ENCODE data around the gene CBX2.
"Not testable (repeated sequence)": the region's sequence is repeated elsewhere in the genome, so short reads cannot be mapped to it uniquely, and the experiment has no call there.

The CBX2 gene

GRCh38 chr17:79745641-79746105 is 32.3 kb upstream of the CBX2 start:
- peaks cover 85% of the 10 kb centered on the region for H3K27me3 ChIP-seq (ENCODE audit: insufficient read depth, low read length)
- H3K27ac ChIP-seq (ENCODE audit: low read length) = no peak overlapping the region
- no peaks in the 10 kb centered on the region for H3K9me3 ChIP-seq (ENCODE audit: insufficient read depth, low read depth, low read length)
- H3K9ac ChIP-seq (ENCODE audit: low read depth, low read length) = no peak overlapping the region
- no peak overlapping the region for H3K4me3 ChIP-seq (ENCODE audit: low read length)
- H3K4me1 ChIP-seq (ENCODE audit: insufficient read depth, low read length) = peaks cover 8% of the 10 kb centered on the region; the same call in 1 of the 2 replicates
- no peaks in the 10 kb centered on the region for H3K36me3 ChIP-seq (ENCODE audit: insufficient read depth, low read depth, low read length)

GRCh38 chr17:79746889-79747507 is 30.9 kb upstream of the CBX2 start:
- peak overlapping the region; percentile 48; the same call in 1 of the 2 replicates for H3K4me3 ChIP-seq (ENCODE audit: low read length)
- peaks cover 8% of the 10 kb centered on the region; the same call in 1 of the 2 replicates for H3K4me1 ChIP-seq (ENCODE audit: insufficient read depth, low read length)
- no peaks in the 10 kb centered on the region for H3K9me3 ChIP-seq (ENCODE audit: insufficient read depth, low read depth, low read length)
- H3K27ac ChIP-seq (ENCODE audit: low read length) = no peak overlapping the region
- H3K36me3 ChIP-seq (ENCODE audit: insufficient read depth, low read depth, low read length) = no peaks in the 10 kb centered on the region
- peaks cover 84% of the 10 kb centered on the region for H3K27me3 ChIP-seq (ENCODE audit: insufficient read depth, low read length)
- no peak overlapping the region for H3K9ac ChIP-seq (ENCODE audit: low read depth, low read length)

GRCh38 chr17:79747508-79748294 is 30.2 kb upstream of the CBX2 start:
- Histone ChIP-seq H3K9ac (ENCODE audit: low read depth, low read length) (no peak overlapping the region), H3K4me3 (ENCODE audit: low read length) (peak overlapping the region; percentile 53; the same call in 1 of the 2 replicates), H3K36me3 (ENCODE audit: insufficient read depth, low read depth, low read length) (no peaks in the 10 kb centered on the region), H3K4me1 (ENCODE audit: insufficient read depth, low read length) (peaks cover 8% of the 10 kb centered on the region; the same call in 1 of the 2 replicates), H3K27ac (ENCODE audit: low read length) (no peak overlapping the region), H3K27me3 (ENCODE audit: insufficient read depth, low read length) (peaks cover 78% of the 10 kb centered on the region), H3K9me3 (ENCODE audit: insufficient read depth, low read depth, low read length) (no peaks in the 10 kb centered on the region)

- Histone ChIP-seq H3K4me1 (ENCODE audit: insufficient read depth, low read length) (peaks cover 8% of the 10 kb centered on the region; the same call in 1 of the 2 replicates), H3K36me3 (ENCODE audit: insufficient read depth, low read depth, low read length) (no peaks in the 10 kb centered on the region), H3K9me3 (ENCODE audit: insufficient read depth, low read depth, low read length) (no peaks in the 10 kb centered on the region), H3K9ac (ENCODE audit: low read depth, low read length) (no peak overlapping the region), H3K4me3 (ENCODE audit: low read length) (peak overlapping the region; percentile 53; the same call in 1 of the 2 replicates), H3K27ac (ENCODE audit: low read length) (no peak overlapping the region), H3K27me3 (ENCODE audit: insufficient read depth, low read length) (peaks cover 70% of the 10 kb centered on the region)
Measured at GRCh38 chr17:79748295-79749099, 29.5 kb upstream of the CBX2 start.

- Histone ChIP-seq H3K9ac (ENCODE audit: low read depth, low read length) (no peak overlapping the region), H3K27me3 (ENCODE audit: insufficient read depth, low read length) (peaks cover 65% of the 10 kb centered on the region), H3K4me3 (ENCODE audit: low read length) (no peak overlapping the region), H3K4me1 (ENCODE audit: insufficient read depth, low read length) (peaks cover 8% of the 10 kb centered on the region; the same call in 1 of the 2 replicates), H3K36me3 (ENCODE audit: insufficient read depth, low read depth, low read length) (no peaks in the 10 kb centered on the region), H3K9me3 (ENCODE audit: insufficient read depth, low read depth, low read length) (no peaks in the 10 kb centered on the region), H3K27ac (ENCODE audit: low read length) (no peak overlapping the region)
Measured at GRCh38 chr17:79749156-79749815, 28.7 kb upstream of the CBX2 start.

- no peak overlapping the region for H3K27ac ChIP-seq (ENCODE audit: low read length)
Measured at GRCh38 chr17:79749958-79750357, 28.0 kb upstream of the CBX2 start.

GRCh38 chr17:79750650-79751545 is 27.1 kb upstream of the CBX2 start:
- Histone ChIP-seq H3K27ac (ENCODE audit: low read length) (no peak overlapping the region), H3K36me3 (ENCODE audit: insufficient read depth, low read depth, low read length) (no peaks in the 10 kb centered on the region), H3K9me3 (ENCODE audit: insufficient read depth, low read depth, low read length) (no peaks in the 10 kb centered on the region), H3K9ac (ENCODE audit: low read depth, low read length) (no peak overlapping the region), H3K27me3 (ENCODE audit: insufficient read depth, low read length) (peaks cover 52% of the 10 kb centered on the region), H3K4me1 (ENCODE audit: insufficient read depth, low read length) (peaks cover 8% of the 10 kb centered on the region; the same call in 1 of the 2 replicates), H3K4me3 (ENCODE audit: low read length) (no peak overlapping the region)

More at GRCh38 chr17:79749958-79750357, 28.0 kb upstream of the CBX2 start:
- Histone ChIP-seq H3K9ac (ENCODE audit: low read depth, low read length) (no peak overlapping the region), H3K4me3 (ENCODE audit: low read length) (no peak overlapping the region), H3K27me3 (ENCODE audit: insufficient read depth, low read length) (peaks cover 61% of the 10 kb centered on the region), H3K9me3 (ENCODE audit: insufficient read depth, low read depth, low read length) (no peaks in the 10 kb centered on the region), H3K36me3 (ENCODE audit: insufficient read depth, low read depth, low read length) (no peaks in the 10 kb centered on the region), H3K4me1 (ENCODE audit: insufficient read depth, low read length) (peaks cover 8% of the 10 kb centered on the region; the same call in 1 of the 2 replicates)

GRCh38 chr17:79752175-79752574 is 25.8 kb upstream of the CBX2 start:
- no peaks in the 10 kb centered on the region for H3K36me3 ChIP-seq (ENCODE audit: insufficient read depth, low read depth, low read length)
- H3K4me1 ChIP-seq (ENCODE audit: insufficient read depth, low read length) = peaks cover 2% of the 10 kb centered on the region; the same call in 1 of the 2 replicates
- H3K27me3 ChIP-seq (ENCODE audit: insufficient read depth, low read length) = peaks cover 41% of the 10 kb centered on the region
- H3K9ac ChIP-seq (ENCODE audit: low read depth, low read length) = no peak overlapping the region
- H3K4me3 ChIP-seq (ENCODE audit: low read length) = no peak overlapping the region
- no peak overlapping the region for H3K27ac ChIP-seq (ENCODE audit: low read length)
- H3K9me3 ChIP-seq (ENCODE audit: insufficient read depth, low read depth, low read length) = no peaks in the 10 kb centered on the region

- Histone ChIP-seq H3K9ac (ENCODE audit: low read depth, low read length) (no peak overlapping the region), H3K4me3 (ENCODE audit: low read length) (no peak overlapping the region), H3K9me3 (ENCODE audit: insufficient read depth, low read depth, low read length) (no peaks in the 10 kb centered on the region), H3K4me1 (ENCODE audit: insufficient read depth, low read length) (no peaks in the 10 kb centered on the region), H3K27me3 (ENCODE audit: insufficient read depth, low read length) (peaks cover 19% of the 10 kb centered on the region), H3K36me3 (ENCODE audit: insufficient read depth, low read depth, low read length) (no peaks in the 10 kb centered on the region), H3K27ac (ENCODE audit: low read length) (no peak overlapping the region)
Measured at GRCh38 chr17:79754370-79754769, 23.6 kb upstream of the CBX2 start.

- peaks cover 14% of the 10 kb centered on the region for H3K27me3 ChIP-seq (ENCODE audit: insufficient read depth, low read length)
- not testable (repeated sequence) for H3K9ac ChIP-seq (ENCODE audit: low read depth, low read length); H3K36me3 ChIP-seq (ENCODE audit: insufficient read depth, low read depth, low read length); H3K4me1 ChIP-seq (ENCODE audit: insufficient read depth, low read length); H3K4me3 ChIP-seq (ENCODE audit: low read length); H3K27ac ChIP-seq (ENCODE audit: low read length); H3K9me3 ChIP-seq (ENCODE audit: insufficient read depth, low read depth, low read length)
Measured at GRCh38 chr17:79754903-79755302, 23.0 kb upstream of the CBX2 start.

All from iPS-20b (cell line).